Cardiac muscle cell (in vitro differentiated cells and primary cell): ENCODE results near the gene RNF26. TPM values are rescaled to one million over a fixed set of nuclear protein-coding genes. Genes with fewer than 3 reads are reported as not detected.

Experiments
- DNase-seq, 2 donors: peaks; one replicate each; pipeline versions ENCODE4 v3.0.0 to v3.0.0-alpha.2; 2010 to 2017; ENCODE audit warnings: low read depth in 1 of 2, low spot score in 1 of 2
- H3K27ac ChIP-seq: fragments of 200-600 bp; sonication (generic); 2 replicates; pipeline ENCODE4 v1.5.1; 2016
- H3K27me3 ChIP-seq: fragments of 200-600 bp; sonication (generic); 2 replicates; pipeline ENCODE4 v1.6.0; 2016; ENCODE audit warnings: control low read depth
- H3K36me3 ChIP-seq: fragments of 200-600 bp; sonication (generic); 2 replicates; pipeline ENCODE4 v1.5.1; 2016; ENCODE audit warnings: control low read depth
- H3K4me1 ChIP-seq: fragments of 200-600 bp; sonication (generic); 2 replicates; pipeline ENCODE4 v1.8.1; 2017; ENCODE audit warnings: low read depth, mild to moderate bottlenecking, mixed run types
- H3K4me3 ChIP-seq: fragments of 200-600 bp; sonication (generic); 2 replicates; pipeline ENCODE4 v1.5.1; 2016; ENCODE audit warnings: mild to moderate bottlenecking
- H3K9me3 ChIP-seq: fragments of 200-600 bp; sonication (generic); 2 replicates; pipeline ENCODE4 v1.5.1; 2017; ENCODE audit warnings: low read depth, mild to moderate bottlenecking, control low read depth
- CTCF ChIP-seq: IDR thresholded peaks from 2 replicates; pipeline ENCODE4 v1.5.1; 2012; ENCODE audit warnings: low read depth, mild to moderate bottlenecking, low read length
- polyA plus RNA-seq: library from polyadenylated mRNA; unstranded; fragments of >200 nt; fragmentation: Nextera tagmentation; extraction: Ambion mirVana; gene quantifications from 2 replicates; pipeline ENCODE4 v1.2.1, GENCODE V29; 2016
- total RNA-seq: library from RNA; depleted of rRNA; stranded (reverse); fragments of >200 nt; gene quantifications from 2 replicates; pipeline ENCODE4 v1.2.3, GENCODE V29; 2016

Gene RNF26
- total and polyA plus RNA-seq, 2 experiments from 2014 or later: 18.6 to 45.6 TPM

- no peaks in the 10 kb centered on the region for H3K27me3 ChIP-seq
- DNase-seq: no peak
- no peak for TF ChIP-seq CTCF
- H3K36me3 ChIP-seq: no peaks in the 10 kb centered on the region
- no peak overlapping the region for H3K27ac ChIP-seq
- peaks cover 86% of the 10 kb centered on the region for H3K4me1 ChIP-seq
- no peak overlapping the region for H3K4me3 ChIP-seq
- no peaks in the 10 kb centered on the region for H3K9me3 ChIP-seq
These were observed 39.0 kb downstream of the RNF26 start for GRCh38 chr11:119373059-119373920.

DNA sequence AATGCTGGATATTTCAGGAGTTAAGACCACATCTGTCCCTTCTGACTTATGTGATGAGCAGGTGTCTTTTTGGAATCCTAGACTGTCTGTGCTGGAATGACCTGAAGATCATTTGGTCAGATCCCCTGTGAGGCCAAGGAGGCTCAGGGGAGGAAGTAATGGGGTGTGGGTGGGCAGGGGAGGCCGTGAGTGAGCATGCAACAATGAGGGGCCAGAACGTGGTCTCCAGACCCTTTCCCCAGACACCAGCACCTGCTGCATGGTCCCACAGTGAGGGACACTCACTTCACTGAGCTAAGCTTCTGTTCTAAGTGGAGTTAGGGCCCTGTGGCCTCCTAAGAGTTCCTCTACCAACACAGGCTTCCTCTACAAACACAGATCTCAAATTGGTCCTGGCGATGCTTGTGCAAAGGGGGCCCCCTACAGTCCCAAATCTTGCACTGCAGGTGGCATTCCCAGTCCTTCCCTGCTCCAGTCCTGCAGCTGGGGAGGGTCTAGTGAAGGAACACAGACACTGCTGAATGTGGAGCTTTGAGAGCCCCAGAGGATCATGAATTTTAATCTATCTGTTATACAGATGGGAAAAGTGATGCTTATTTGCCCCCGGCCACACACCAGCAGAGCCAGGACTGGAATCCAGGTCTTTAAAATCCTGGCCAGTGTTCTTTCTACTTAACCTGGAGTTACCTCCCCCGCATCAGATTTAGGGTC, 39.7 kb downstream of the RNF26 start:
- H3K27me3 ChIP-seq: no peaks in the 10 kb centered on the region
- DNase-seq: peak; percentile 83 to 89
- no peak overlapping the region for H3K4me3 ChIP-seq
- no peak overlapping the region for H3K27ac ChIP-seq
- no peaks in the 10 kb centered on the region for H3K36me3 ChIP-seq
- TF ChIP-seq CTCF: peak; percentile 96
- peaks cover 85% of the 10 kb centered on the region for H3K4me1 ChIP-seq
- H3K9me3 ChIP-seq: no peaks in the 10 kb centered on the region

DNA sequence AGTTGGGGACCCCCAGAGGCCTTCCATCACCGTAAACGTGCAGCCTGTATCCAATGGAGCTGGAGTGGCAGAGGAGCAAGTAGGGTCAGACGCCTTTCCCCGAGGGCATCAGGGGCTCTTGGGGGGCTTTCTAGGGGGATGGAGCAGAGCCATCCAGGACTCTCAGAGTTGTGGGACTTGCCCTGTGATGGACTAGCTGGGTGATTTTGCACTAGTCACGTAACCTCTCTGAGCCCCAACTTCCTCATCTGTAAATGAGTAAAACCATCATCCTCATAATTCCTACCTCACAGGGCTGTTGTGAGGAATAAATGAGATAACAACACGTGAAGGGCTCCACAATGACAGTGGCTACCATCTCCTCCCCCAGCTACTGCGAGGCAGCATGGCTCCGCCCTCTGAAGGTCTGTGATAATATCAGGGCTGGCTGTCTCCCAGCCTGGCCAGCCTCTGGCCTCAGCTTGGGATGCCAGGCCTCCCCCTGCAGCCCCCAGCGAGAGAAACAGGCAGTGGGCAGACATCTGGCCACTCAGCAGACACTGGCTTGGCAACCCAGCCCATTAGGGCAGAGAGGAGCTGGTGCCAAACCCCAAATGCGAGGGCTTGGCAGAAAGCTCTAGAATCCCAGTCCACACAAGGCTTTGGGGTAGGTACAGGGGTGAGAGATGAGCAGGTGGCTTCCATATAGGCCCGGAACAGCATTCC, 40.5 kb downstream of the RNF26 start:
- DNase-seq: no peak
- H3K36me3 ChIP-seq: no peaks in the 10 kb centered on the region
- peaks cover 84% of the 10 kb centered on the region for H3K4me1 ChIP-seq
- TF ChIP-seq CTCF: no peak
- H3K4me3 ChIP-seq: no peak overlapping the region
- H3K9me3 ChIP-seq: no peaks in the 10 kb centered on the region
- H3K27ac ChIP-seq: peak overlapping the region; percentile 69
- no peaks in the 10 kb centered on the region for H3K27me3 ChIP-seq

GRCh38 chr11:119375337-119376196, 41.2 kb downstream of the RNF26 start:
- H3K36me3 ChIP-seq: no peaks in the 10 kb centered on the region
- no peak overlapping the region for H3K4me3 ChIP-seq
- no peaks in the 10 kb centered on the region for H3K27me3 ChIP-seq
- no peak for TF ChIP-seq CTCF
- H3K9me3 ChIP-seq: no peaks in the 10 kb centered on the region
- H3K4me1 ChIP-seq: peaks cover 83% of the 10 kb centered on the region
- DNase-seq: peak in 1 of 2 donors; percentile 77
- peak overlapping the region; percentile 69 for H3K27ac ChIP-seq
